Stimulated activated CD8-positive, alpha-beta memory T cell treated with anti-CD3 and anti-CD28 coated beads, Interleukin-2, amount 100 ng/mL, for 48 hours (primary cell): ENCODE measurements around the gene MOB3A.
"Not testable (repeated sequence)": the region's sequence is repeated elsewhere in the genome, so short reads cannot be mapped to it uniquely, and the experiment has no call there.

Experiments used
- DNase-seq, 2 donors: peaks; one replicate each; pipeline ENCODE4 v3.0.0-alpha.2; 2020; ENCODE audit warnings: low read depth in 2 of 2

Gene MOB3A

DNA sequence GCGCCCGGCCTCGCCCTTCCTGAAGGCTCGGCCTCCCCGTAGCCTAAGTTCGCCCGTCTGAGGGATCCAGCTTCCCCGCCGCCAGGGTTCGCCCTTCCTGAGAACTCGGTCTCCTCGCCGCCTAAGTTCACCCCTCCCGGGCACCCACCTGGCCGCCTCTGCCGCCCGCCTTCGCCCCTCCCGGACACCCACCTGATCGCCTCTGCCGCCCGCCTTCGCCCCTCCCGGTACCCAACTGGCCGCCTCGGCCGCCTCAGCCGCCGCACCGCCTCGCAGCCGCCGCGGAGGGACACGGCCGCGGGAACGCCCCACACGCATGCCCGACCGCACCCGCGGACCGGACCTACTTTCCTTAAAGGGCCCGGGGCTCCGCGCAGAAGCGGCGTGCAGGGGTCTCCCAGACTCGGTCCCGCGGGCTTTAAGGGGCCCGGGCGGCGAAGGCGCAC, at the start of gene MOB3A:
TSS of gene MOB3A (minus strand) at position 293 of the 446 bp plus-strand sequence. CDS start 17,766 bp downstream, outside the sequence.
- peak; percentile 80 for DNase-seq

DNA sequence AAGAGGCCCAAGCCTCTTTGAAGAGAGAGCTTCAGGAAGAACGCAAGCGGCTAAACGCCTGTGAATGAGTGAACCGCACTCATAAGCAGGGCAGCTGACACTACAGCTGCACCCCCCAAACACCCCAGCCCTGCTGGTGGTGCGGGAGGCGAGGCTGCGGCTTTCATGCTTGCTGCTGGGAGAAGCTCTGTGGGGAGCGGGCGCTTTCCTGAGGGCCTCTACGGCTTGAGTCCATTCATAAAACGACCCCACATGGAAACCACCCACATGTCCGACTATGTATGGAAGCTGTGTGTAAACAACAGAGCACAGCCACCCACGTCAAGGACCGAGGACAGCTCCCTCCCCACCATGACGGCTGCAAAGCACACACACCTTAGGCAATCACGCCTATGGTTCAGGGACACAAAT, 49.7 kb upstream of the MOB3A start:
- no peak for DNase-seq

DNA sequence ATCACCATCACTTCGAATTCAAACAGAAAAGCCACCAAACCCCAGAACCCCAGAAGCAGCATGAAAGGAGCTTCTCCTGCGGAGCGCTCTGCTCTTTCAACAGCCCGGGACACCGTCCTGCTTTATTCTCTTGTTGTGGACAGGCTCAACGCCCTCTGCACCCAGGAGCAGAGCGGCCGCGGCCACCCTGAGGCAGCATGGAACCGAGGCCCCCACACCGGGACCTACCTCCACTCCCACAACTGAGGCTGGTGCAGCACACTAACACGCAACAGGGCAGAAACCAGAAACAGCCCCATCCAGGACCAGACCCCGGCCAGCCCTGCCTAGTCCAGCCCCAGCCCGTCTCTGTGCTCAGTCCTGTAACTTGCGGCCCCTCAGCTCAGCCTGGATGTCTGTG, 48.1 kb upstream of the MOB3A start:
- DNase-seq = no peak

DNA sequence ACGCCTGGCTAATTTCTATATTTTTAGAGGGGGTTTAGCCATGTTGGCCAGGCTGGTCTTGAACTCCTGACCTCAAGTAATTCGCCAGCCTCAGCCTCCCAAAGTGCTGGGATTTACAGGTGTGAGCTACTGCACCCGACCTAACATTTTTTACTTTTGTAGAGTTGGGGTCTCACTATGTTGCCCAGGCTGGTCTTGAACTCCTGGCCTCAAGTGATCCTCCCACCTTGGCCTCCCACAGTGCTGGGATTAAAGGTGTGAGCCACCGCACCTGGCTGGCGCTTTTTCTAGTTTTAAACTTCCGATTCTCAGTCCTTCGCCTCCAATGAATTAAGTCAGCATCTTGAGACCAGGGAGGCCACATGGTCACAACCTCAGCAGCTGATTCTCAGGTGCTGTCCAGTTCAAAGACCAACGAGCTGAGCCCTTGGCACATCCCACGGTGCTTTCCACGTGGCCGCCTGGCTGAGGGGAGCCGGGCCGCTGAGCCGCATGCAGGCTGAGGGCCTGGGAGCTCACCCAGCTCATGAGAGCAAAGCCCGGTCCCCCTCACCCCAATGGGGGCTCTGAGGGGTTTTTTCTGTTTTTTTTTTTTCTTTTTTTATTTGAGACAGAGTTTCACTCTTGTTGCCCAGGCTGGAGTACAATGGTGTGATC, 46.2 kb upstream of the MOB3A start:
- no peak for DNase-seq

DNA sequence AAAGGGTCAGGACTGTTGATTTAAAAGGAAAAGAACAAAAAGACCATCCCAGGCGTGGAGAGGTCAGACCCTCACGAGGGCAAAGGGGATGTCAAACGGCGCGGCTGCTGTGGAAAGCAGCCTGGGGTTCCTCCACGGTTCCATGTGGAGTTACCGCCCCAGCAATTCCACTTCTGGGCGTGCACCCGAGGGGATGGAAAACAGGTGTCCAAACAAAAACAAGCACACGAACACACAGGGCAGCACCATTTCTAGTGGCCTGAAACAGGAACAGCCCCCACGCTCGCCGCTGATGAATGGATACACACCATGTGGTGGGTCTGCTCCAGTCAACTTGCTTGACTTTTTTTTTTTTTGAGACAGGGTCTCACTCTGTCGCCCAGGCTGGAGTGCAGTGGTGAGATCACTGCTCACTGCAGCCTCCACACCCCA, 44.0 kb upstream of the MOB3A start:
- DNase-seq = no peak

DNA sequence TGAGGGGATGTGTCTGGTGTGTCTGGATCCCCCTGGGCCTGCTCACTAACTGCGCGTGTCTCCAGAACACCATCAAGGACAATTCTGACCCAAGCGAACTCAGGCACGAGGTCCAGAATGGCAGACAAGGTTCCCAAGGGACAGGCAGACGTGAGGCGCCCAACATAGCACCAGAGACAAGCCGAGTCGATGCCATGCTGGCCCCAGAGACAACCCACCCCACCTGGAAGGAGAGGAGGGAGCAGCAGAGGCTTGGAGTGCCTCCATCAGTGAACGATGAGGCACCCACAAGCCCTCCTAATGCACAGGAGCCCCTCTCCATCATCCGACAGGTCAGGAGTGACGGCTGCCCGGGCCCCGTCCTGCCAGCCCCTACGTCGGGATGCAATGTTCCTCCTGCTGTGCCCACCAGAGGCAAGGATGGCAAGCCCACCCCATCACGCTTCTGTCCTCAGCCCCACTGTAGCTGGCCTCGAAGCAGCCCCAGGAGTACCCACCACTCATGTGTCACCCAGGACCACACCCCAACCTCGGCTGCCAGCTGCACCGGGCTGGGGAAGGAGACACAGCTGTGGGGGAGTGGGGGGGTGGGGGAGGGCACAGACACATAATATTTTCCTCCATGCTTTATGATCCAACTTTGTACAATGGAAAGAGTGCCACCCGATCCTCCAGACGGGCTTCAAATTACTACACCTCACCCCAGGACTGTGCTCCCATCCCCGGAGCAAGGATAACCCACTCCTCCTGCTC, 43.4 kb upstream of the MOB3A start:
- DNase-seq = no peak

DNA sequence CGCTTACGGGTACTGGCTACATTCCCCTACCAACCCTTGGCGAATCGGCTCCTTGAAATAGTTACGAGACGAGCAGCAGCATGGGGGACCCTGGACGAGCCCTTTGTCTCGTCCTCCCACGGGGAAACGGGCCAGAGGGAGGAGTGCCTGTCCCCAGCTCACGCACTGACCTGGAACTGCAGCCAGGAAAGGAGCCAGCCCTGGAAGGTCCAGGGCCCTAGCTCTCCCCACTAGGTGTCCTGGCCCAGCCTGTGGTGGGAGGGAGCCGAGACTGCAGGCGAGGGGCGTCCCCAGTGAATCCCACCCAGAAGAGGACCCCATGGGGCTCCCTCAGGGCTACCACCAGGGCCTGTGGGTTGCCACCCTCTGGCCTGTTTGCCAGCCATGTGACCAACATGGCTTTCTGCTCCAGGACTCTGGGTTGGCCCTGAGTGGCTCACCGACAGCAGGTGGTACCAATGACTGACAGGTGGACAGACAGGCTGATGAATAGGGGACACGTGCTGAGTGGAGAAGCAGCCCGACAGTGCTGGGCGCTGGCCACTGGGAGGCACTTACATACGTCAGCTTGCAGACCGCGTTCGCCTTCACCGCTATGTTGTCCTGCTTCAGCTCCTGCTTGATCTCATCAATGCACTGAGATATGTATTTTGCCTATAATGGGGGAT, 42.1 kb upstream of the MOB3A start:
- DNase-seq = no peak

DNA sequence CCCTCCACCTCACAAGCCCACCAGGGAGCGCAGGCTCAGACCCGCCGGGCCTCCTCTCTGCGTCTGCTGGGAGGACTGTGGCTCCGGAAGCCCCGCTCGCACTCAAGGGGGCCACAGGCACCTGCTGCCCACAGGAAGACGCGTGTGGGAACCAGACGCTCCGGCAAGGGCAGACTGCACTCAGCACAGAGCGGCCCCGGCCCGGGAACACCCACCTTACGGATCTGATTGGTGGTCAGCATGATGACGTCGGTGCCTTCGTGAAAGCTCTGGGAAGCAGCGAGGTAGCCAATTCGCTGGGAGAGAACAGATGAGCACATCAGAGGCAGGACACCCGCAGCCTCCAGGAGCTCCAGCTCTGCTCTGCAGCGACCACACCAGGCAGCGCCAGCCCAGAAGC, 40.7 kb upstream of the MOB3A start:
- no peak for DNase-seq

DNA sequence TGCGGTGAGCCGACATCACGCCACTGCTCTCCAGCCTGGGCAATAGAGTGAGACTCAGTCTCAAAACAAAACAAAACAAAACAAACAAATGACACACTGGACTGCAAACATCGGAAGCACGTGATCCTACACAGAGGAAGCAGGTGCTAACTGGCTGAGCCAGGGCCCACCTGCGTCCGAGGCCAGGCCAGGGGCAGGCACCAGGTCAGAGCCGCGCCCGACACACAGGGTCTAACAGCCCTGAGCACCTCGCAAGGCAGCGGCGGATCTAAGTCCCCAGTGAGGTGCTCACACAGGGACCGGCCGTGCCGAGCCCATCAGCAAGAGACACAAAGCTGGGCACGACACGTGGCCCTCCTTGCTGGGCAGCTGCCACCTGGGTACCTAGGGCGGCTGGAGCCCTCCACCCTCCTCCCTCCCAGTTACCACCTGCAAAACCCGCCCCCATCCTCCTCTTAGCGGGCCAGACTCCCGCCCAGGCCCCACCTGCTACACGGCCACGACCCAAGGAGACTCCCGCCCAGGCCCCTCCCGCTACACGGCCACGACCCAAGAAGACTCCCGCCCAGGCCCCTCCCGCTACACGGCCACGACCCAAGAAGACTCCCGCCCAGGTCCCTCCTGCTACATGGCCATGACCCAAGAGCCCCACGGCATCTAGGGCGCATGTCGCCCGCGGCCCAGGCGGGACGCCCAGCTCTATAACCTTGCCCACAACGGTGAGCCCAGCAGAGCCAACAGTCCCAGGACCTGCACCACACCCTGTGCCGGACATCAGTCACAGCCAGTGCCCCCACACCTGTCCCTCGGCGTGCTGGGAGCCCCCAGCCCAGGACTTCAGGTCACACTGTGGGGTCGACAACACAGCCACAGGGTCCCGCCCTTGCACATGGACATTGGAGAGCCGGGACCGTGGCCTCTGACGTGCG, 39.6 kb upstream of the MOB3A start:
- DNase-seq = no peak

DNA sequence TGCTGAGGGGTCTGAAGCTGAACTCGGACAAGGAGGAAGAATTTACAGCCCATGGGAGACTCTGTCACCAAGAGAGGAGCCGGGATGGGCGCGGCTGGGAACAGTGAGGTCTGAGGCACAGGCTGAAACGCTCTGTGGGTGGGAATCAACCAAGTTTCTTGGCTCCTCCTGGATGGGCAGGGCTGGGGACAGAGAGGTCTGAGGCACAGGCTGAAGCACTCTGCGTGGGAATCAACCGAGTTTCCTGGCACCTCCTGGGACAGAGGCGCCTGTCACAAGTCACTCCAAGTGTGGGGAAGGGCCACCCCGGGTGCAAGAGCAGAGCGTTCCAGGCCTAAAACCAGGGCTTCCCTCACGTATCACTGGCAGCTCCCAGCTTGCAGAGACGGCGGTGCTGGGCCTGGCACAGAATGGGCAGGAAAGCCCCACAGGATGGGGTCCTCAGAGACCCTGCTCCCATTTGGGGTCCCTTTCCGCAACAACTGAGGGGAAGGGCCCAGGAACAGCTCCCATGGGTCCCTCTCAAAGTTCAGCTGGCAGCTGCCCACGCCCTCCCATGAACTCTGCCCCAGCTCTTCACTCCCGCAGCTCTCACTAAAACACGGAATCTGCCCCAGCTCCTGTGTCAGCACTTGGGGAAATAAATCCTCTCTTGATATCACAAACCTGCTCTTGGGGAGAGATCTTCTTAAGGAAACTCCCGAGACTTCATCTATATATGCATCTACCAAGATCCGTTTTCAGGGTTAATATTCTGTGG, 36.8 kb upstream of the MOB3A start:
- DNase-seq = no peak

DNA sequence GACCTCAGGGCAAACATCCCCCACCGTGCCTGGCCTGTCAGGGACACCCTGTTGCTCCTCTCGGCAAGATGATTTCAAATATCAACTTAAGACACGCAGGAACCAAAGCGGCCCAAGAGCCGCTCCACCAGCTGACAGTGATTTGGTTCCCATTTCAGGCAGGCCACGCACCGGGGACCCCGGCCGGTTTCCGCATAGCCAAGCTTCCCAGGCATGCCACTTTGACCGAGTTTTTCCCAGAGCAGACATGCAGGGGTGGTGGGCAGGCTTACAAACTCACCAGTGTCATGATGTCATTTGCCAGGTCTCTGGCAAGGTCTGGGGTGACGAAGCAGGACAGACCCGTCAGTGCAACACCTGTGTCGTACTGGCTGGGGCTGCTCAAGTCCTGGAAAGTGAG, 36.1 kb upstream of the MOB3A start:
- DNase-seq = no peak

DNA sequence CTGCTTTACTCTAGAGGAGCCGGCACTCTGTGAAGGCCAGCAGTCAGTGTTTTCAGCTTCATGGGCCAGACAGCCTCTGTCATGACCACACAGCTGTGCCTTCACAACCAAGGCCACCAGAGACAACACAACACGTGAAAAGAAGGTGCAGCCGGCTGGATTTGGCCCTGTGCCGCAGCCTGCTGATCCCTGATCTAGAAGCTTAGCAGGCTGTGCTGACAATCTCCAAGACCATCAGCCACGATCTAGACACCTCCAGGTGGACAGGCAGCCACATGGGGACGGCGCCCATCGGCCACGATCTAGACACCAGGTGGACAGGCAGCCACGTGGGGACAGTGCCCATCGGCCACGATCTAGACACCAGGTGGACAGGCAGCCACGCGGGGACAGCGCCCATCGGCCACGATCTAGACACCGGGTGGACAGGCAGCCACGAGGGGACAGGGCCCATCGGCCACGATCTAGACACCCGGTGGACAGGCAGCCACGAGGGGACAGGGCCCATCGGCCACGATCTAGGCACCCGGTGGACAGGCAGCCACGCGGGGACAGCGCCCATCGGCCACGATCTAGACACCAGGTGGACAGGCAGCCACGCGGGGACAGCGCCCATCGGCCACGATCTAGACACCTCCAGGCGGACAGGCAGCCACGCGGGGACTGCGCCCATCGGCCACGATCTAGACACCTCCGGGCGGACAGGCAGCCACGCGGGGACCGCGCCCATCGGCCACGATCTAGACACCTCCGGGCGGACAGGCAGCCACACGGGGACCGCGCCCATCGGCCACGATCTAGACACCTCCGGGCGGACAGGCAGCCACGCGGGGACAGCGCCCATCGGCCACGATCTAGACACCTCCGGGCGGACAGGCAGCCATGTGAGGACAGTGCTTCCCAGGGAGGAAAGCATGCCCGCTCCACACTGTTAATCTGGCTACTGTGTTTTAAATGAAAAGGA, 35.2 kb upstream of the MOB3A start:
- DNase-seq = not testable (repeated sequence)

DNA sequence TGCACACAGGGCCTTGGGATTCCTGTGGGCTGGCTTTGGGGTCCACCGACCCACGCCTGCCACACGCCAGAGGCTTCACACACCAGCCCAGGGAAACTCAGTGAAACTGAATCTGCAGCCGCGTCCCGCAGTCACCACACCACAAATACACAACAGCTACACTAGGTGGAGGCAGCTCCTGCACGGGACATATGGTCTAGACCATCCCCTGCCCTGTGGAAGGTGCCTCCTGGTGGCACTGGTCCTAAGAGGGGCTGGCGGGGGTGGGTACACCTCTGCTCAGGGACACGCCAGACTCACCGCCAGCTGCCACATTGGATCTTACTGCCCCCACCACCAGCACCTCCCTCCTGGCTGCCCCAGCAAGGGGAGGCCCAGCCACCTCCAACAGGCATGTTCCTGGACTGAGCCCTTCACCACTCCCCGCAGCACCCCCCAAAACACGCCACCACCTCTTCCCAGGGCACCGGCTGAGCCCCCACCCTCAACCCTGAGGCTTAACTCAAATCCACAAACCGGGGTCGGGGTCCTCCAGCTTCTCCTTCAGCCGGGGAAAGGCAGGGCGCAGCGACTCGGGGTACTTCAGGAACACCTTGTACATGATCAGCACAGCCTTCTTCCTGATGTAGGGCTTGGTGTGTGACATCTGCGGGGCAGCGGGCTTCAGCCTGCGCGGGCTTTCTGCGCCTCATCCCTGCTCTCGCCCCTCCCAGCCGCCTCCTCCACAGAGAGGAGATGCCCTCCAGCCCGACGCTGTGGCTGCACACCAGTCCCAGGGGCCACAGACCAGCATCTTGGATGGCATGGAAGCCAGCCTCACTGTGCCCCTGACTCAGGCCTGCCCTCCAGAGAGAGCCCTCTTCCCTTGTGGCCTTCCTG, 34.0 kb upstream of the MOB3A start:
- DNase-seq = no peak

DNA sequence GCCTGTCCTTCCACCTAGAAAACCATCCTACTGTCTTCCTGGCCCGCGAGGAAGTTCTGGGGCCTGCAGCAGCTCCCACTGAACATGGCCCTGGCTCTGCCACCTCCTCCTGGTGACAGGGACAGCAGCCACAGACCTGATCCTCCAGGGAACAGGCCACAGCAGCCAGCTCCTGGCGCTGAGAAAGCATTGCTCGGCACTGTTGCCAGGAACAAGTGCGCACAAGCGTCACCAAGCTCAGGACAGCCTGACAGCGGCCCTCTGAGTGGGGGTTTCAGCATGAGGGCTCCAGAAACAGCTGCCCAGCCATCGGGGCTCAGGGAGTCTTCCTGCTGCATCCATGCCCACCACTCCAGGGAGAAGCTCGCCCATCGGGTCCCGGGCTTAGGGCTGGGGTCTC, 33.4 kb upstream of the MOB3A start:
- no peak for DNase-seq

DNA sequence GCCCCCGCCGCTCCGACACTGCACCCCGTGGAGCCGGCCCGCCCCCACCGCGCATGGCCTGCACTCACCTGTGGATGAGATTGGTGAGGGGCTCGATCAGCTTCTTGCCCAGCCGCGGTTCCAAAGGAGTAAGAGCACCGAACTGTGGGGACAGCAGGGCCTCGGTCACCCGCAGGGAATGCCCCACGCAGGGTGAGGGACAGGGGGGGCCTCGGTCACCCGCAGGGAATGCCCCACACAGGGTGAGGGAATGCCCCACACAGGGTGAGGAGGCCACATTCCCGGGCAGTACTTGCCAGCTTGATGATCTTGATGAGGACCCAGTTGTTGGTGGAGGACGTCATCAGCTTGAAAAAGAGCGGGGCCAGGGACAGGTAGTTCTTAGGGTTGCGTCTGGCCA, 32.9 kb upstream of the MOB3A start:
- no peak for DNase-seq

DNA sequence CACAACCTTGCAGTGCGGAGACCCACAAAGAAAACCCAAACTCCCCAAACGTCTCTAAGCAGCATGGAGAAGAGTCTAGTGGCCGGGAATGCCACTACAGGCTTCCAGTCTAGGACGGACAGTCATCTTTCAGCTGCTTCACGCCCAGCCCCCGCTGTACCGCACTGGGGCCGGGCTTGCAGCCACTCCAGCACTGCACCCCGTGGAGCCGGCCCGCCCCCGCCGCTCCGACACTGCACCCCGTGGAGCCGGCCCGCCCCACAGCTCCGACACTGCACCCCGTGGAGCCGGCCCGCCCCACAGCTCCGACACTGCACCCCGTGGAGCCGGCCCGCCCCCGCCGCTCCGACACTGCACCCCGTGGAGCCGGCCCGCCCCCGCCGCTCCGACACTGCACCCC, 32.1 kb upstream of the MOB3A start:
- DNase-seq = not testable (repeated sequence)

DNA sequence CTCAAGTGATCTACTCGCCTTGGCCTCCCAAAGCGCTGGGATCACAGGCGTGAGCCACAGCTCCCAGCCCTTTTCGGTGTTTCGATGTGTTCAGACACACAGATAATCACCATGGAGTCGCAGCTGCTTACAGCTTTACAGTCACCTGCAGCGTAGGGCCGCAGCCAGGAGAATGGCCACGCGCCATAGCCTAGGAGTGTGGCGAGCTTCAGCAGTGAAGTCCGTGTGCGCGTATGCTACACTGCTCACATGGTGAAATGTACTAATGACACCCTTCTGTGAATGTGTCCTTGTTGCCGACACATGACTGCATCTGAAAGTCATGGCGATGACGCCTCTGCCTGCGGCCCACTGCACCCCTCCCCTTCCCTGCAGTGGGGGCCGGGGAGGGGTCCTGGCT, 31.6 kb upstream of the MOB3A start:
- DNase-seq = no peak

DNA sequence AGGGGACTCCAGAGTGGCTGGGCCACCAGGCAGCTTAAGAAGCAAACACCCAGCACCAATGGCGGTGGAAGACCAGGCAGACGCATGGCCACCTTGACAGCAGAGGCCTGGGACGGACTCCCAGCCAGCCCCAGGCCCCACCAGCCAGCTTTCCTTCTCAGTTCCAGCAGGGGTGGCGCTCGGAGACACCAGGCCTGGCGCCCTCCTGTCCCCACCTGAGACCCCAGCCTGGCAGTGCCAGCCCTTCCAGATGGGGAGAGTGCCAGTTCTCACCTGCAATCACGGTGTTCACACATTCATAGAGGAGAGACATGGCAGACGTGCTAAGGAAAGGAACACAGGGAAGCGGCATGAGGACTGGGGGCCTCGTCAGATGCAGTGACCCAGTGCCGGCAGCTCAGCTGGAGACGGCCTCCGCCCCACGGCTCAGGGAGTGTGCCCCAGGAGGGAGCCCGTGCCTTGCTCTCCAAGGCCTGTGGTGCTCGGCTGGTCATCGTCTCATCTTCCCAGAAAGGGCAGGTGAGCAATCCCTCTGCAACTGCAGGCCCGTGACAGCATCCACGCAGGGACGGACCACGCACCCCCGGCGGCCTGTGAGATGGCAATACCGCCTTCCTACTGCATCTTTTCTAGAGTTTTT, 30.9 kb upstream of the MOB3A start:
- DNase-seq = no peak
